Effector memory CD4-positive, alpha-beta T cell (primary cell): ENCODE data around the gene AGAP1.

ENCODE experiments used
- DNase-seq, 3 donors: peaks; one replicate each; pipeline ENCODE4 v3.0.0-alpha.2; 2020
- H3K27ac ChIP-seq: 2 replicates; pipeline ENCODE4 v1.7.0; 2013; ENCODE audit warnings: mild to moderate bottlenecking, low read length, moderate library complexity; ENCODE audit not compliant: insufficient read depth, poor library complexity, severe bottlenecking
- H3K27me3 ChIP-seq: replicated peaks from 2 replicates; pipeline ENCODE4 v1.7.0; 2013; ENCODE audit warnings: mild to moderate bottlenecking, low read length; ENCODE audit not compliant: insufficient read depth, control insufficient read depth, poor library complexity, severe bottlenecking
- H3K36me3 ChIP-seq: 2 replicates; pipeline ENCODE4 v1.7.0; 2013; ENCODE audit warnings: mild to moderate bottlenecking, low read length, moderate library complexity; ENCODE audit not compliant: control insufficient read depth, insufficient read depth
- H3K4me1 ChIP-seq: 2 replicates; pipeline ENCODE4 v1.7.0; 2013; ENCODE audit warnings: low read length, mild to moderate bottlenecking; ENCODE audit not compliant: control insufficient read depth, insufficient read depth, poor library complexity, severe bottlenecking
- H3K4me3 ChIP-seq: 2 replicates; pipeline ENCODE4 v1.7.0; 2013; ENCODE audit warnings: low read length, low read depth, mild to moderate bottlenecking; ENCODE audit not compliant: insufficient read depth, poor library complexity, severe bottlenecking
- H3K9me3 ChIP-seq: 2 replicates; pipeline ENCODE4 v1.7.0; 2013; ENCODE audit warnings: mild to moderate bottlenecking, low read length, moderate library complexity; ENCODE audit not compliant: control insufficient read depth

Gene AGAP1

GRCh38 chr2:235570966-235571692 is 77.3 kb downstream of the AGAP1 start:
- no peaks in the 10 kb centered on the region for H3K36me3 ChIP-seq
- no peak overlapping the region for H3K27ac ChIP-seq
- peaks cover 4% of the 10 kb centered on the region for H3K27me3 ChIP-seq
- DNase-seq: no peak
- no peak overlapping the region for H3K4me3 ChIP-seq
- no peaks in the 10 kb centered on the region for H3K4me1 ChIP-seq
- H3K9me3 ChIP-seq: no peaks in the 10 kb centered on the region

GRCh38 chr2:235572592-235572991 is 78.7 kb downstream of the AGAP1 start:
- no peaks in the 10 kb centered on the region for H3K4me1 ChIP-seq
- no peak overlapping the region for H3K27ac ChIP-seq
- no peak for DNase-seq
- H3K9me3 ChIP-seq: no peaks in the 10 kb centered on the region
- no peak overlapping the region for H3K4me3 ChIP-seq
- H3K27me3 ChIP-seq: no peaks in the 10 kb centered on the region
- no peaks in the 10 kb centered on the region for H3K36me3 ChIP-seq

- H3K9me3 ChIP-seq: no peaks in the 10 kb centered on the region
- no peak overlapping the region for H3K4me3 ChIP-seq
- no peaks in the 10 kb centered on the region for H3K27me3 ChIP-seq
- no peaks in the 10 kb centered on the region for H3K36me3 ChIP-seq
- H3K27ac ChIP-seq: no peak overlapping the region
- no peak for DNase-seq
- no peaks in the 10 kb centered on the region for H3K4me1 ChIP-seq
Observed at GRCh38 chr2:235573331-235574221, 79.7 kb downstream of the AGAP1 start.

GRCh38 chr2:235575431-235575830 is 81.6 kb downstream of the AGAP1 start:
- Histone ChIP-seq H3K4me1 (no peaks in the 10 kb centered on the region), H3K36me3 (no peaks in the 10 kb centered on the region), H3K27me3 (no peaks in the 10 kb centered on the region), H3K27ac (no peak overlapping the region), H3K4me3 (no peak overlapping the region), H3K9me3 (no peaks in the 10 kb centered on the region)
- DNase-seq: no peak

- Histone ChIP-seq H3K36me3 (no peaks in the 10 kb centered on the region), H3K27ac (no peak overlapping the region), H3K9me3 (no peaks in the 10 kb centered on the region), H3K4me1 (no peaks in the 10 kb centered on the region), H3K27me3 (no peaks in the 10 kb centered on the region), H3K4me3 (no peak overlapping the region)
- DNase-seq: no peak
Observed at GRCh38 chr2:235575904-235576303, 82.1 kb downstream of the AGAP1 start.

GRCh38 chr2:235576337-235576910 is 82.6 kb downstream of the AGAP1 start:
- Histone ChIP-seq H3K27ac (no peak overlapping the region), H3K36me3 (no peaks in the 10 kb centered on the region), H3K9me3 (no peaks in the 10 kb centered on the region), H3K4me3 (no peak overlapping the region), H3K4me1 (no peaks in the 10 kb centered on the region), H3K27me3 (no peaks in the 10 kb centered on the region)
- DNase-seq: no peak

- DNase-seq: no peak
- H3K4me1 ChIP-seq: no peaks in the 10 kb centered on the region
Observed at GRCh38 chr2:235577404-235578330, 83.8 kb downstream of the AGAP1 start.

GRCh38 chr2:235579128-235579527 is 85.3 kb downstream of the AGAP1 start:
- Histone ChIP-seq H3K36me3 (no peaks in the 10 kb centered on the region), H3K4me1 (no peaks in the 10 kb centered on the region), H3K4me3 (no peak overlapping the region), H3K27ac (no peak overlapping the region), H3K27me3 (no peaks in the 10 kb centered on the region), H3K9me3 (no peaks in the 10 kb centered on the region)
- no peak for DNase-seq

More at GRCh38 chr2:235577404-235578330, 83.8 kb downstream of the AGAP1 start:
- Histone ChIP-seq H3K27me3 (no peaks in the 10 kb centered on the region), H3K36me3 (no peaks in the 10 kb centered on the region), H3K9me3 (no peaks in the 10 kb centered on the region), H3K4me3 (no peak overlapping the region), H3K27ac (no peak overlapping the region)

GRCh38 chr2:235580426-235581157 is 86.7 kb downstream of the AGAP1 start:
- H3K27me3 ChIP-seq: no peaks in the 10 kb centered on the region
- H3K4me1 ChIP-seq: no peaks in the 10 kb centered on the region
- no peaks in the 10 kb centered on the region for H3K36me3 ChIP-seq
- H3K4me3 ChIP-seq: no peak overlapping the region
- H3K27ac ChIP-seq: no peak overlapping the region
- DNase-seq: no peak
- no peaks in the 10 kb centered on the region for H3K9me3 ChIP-seq
